Calu3 (cell line): ENCODE data around the gene MIF. TPM values are rescaled to one million over a fixed set of nuclear protein-coding genes. Genes with fewer than 3 reads are reported as not detected.

Experiments used
- BruUV-seq: library from RNA; stranded (reverse); fragments of 400-500 nt; replicated peaks from 2 replicates; lab custom pipeline; 2021; lab: Mats Ljungman, UMichigan
- CTCF ChIA-PET: fragments of 300-600 bp; sonication (Branson Sonifier 250); formaldehyde crosslinking; loops from one replicate; lab custom pipeline; 2022; ENCODE audit warnings: antibody characterized with exemption; lab: Charles Lee
- DNase-seq: peaks from one replicate; pipeline ENCODE4 v3.0.0; 2022
- H3K27ac Mint-ChIP-seq: one replicate; pipeline ENCODE4 v1.8.0; 2022; ENCODE audit warnings: mixed read lengths; ENCODE audit not compliant: unreplicated experiment
- H3K27me3 Mint-ChIP-seq: one replicate; pipeline ENCODE4 v1.8.0; 2022; ENCODE audit warnings: mixed read lengths; ENCODE audit not compliant: unreplicated experiment
- H3K36me3 Mint-ChIP-seq: one replicate; pipeline ENCODE4 v1.8.0; 2022; ENCODE audit warnings: mild to moderate bottlenecking, moderate library complexity, mixed read lengths; ENCODE audit not compliant: insufficient read depth, unreplicated experiment
- H3K4me1 Mint-ChIP-seq: one replicate; pipeline ENCODE4 v1.8.0; 2022; ENCODE audit warnings: mild to moderate bottlenecking, low read depth, mixed read lengths; ENCODE audit not compliant: unreplicated experiment
- H3K4me3 Mint-ChIP-seq: one replicate; pipeline ENCODE4 v1.8.0; 2022; ENCODE audit warnings: mild to moderate bottlenecking, low read depth, moderate library complexity, mixed read lengths; ENCODE audit not compliant: unreplicated experiment
- H3K9me3 Mint-ChIP-seq: one replicate; pipeline ENCODE4 v1.8.0; 2022; ENCODE audit warnings: low read depth, mixed read lengths; ENCODE audit not compliant: unreplicated experiment
- intact Hi-C: fragments of 100-400 bp; cut with micrococcal nuclease; formaldehyde crosslinking; loops from one replicate; pipeline ENCODE4 v1.10.0; 2022; ENCODE audit not compliant: unreplicated experiment
- total RNA-seq: library from RNA; stranded (reverse); gene quantifications from 2 replicates; pipeline ENCODE4 v1.2.3, GENCODE V29; 2022
- TF ChIP-seq, protein P1 (sequence below): fragments of 200-600 bp; IDR thresholded peaks from one replicate; pipeline ENCODE4 v1.8.0; 2022; ENCODE audit warnings: antibody characterized with exemption; ENCODE audit not compliant: unreplicated experiment

Gene MIF
- total RNA-seq, 1 experiment from 2014 or later: 679 TPM

GRCh38 chr22:23895599-23896144 is 1.5 kb downstream of the MIF start:
- intact Hi-C loops: no loop called here
- Mint-ChIP-seq H3K36me3 (peaks cover 66% of the 10 kb centered on the region), H3K9me3 (peaks cover 6% of the 10 kb centered on the region), H3K27ac (peak overlapping the region; percentile 98), H3K27me3 (no peaks in the 10 kb centered on the region), H3K4me3 (peak overlapping the region; percentile 92), H3K4me1 (peaks cover 24% of the 10 kb centered on the region)
- CTCF ChIA-PET: no interaction called here
- no peak for DNase-seq
- TF ChIP-seq, protein P1, sequence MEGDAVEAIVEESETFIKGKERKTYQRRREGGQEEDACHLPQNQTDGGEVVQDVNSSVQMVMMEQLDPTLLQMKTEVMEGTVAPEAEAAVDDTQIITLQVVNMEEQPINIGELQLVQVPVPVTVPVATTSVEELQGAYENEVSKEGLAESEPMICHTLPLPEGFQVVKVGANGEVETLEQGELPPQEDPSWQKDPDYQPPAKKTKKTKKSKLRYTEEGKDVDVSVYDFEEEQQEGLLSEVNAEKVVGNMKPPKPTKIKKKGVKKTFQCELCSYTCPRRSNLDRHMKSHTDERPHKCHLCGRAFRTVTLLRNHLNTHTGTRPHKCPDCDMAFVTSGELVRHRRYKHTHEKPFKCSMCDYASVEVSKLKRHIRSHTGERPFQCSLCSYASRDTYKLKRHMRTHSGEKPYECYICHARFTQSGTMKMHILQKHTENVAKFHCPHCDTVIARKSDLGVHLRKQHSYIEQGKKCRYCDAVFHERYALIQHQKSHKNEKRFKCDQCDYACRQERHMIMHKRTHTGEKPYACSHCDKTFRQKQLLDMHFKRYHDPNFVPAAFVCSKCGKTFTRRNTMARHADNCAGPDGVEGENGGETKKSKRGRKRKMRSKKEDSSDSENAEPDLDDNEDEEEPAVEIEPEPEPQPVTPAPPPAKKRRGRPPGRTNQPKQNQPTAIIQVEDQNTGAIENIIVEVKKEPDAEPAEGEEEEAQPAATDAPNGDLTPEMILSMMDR: peak; percentile 7
- no TSS peak for BruUV-seq

DNA sequence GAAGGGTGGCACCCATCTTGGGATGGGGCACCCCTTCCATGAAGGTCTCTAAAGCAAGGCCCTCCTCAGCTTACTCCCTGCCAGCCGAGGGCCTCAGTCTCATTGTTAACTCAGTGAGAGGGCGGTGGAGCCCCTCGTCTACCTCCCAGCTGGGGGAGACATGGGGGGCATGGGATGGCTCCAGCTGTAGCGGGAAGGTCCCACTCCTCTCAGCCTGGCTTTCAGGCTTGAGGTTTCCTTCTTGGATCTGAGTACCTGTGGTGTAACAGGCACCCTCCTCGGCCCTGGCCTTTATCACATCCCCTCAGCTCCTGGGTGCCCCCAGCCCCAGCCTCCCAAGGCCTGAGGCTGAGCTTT is 2.0 kb downstream of the MIF start:
- peaks cover 6% of the 10 kb centered on the region for H3K9me3 Mint-ChIP-seq
- no peaks in the 10 kb centered on the region for H3K27me3 Mint-ChIP-seq
- H3K36me3 Mint-ChIP-seq: peaks cover 64% of the 10 kb centered on the region
- no TSS peak for BruUV-seq
- CTCF ChIA-PET: no interaction called here
- peaks cover 24% of the 10 kb centered on the region for H3K4me1 Mint-ChIP-seq
- H3K27ac Mint-ChIP-seq: peak overlapping the region; percentile 50
- intact Hi-C loops: no loop called here
- peak overlapping the region; percentile 92 for H3K4me3 Mint-ChIP-seq
- DNase-seq: no peak
- TF ChIP-seq, protein P1: no peak

DNA sequence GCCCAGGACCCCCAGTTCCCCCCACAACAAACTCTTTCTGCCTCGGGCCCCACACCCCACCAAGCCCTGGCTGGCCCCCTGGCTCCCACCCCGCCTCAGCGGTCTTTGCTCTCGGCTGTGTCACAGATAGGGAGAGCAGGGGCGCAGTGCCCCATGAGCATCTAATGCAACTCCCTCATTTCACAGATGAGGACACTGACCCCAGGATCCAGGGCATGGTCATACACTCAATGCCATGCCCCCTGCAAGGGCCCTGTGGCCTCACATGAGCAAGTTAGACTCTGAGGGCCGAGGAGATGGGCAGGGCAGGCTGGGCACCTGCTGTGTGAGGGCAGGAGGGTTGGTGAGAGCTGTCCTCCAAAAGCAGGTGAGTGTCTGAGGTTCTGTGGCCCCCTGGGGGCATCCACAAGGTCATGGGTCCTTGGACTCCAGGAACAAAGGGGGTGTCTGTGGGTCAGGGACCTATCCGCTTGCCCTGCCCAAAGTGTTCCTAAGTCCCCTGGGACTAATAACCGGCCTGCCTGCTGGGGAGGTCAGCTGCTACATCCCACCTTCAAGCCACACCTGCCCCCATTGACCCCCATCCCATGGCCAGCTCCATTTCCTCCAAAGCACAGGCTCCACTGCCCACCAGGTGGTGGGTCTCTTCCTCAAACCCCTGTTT is 2.5 kb downstream of the MIF start:
- Mint-ChIP-seq H3K27ac (peak overlapping the region; percentile 50), H3K4me1 (peaks cover 24% of the 10 kb centered on the region), H3K27me3 (no peaks in the 10 kb centered on the region), H3K9me3 (peaks cover 6% of the 10 kb centered on the region), H3K4me3 (peak overlapping the region; percentile 92), H3K36me3 (peaks cover 64% of the 10 kb centered on the region)
- CTCF ChIA-PET: no interaction called here
- TF ChIP-seq, protein P1: no peak
- no peak for DNase-seq
- BruUV-seq: no TSS peak
- intact Hi-C loops: no loop called here

DNA sequence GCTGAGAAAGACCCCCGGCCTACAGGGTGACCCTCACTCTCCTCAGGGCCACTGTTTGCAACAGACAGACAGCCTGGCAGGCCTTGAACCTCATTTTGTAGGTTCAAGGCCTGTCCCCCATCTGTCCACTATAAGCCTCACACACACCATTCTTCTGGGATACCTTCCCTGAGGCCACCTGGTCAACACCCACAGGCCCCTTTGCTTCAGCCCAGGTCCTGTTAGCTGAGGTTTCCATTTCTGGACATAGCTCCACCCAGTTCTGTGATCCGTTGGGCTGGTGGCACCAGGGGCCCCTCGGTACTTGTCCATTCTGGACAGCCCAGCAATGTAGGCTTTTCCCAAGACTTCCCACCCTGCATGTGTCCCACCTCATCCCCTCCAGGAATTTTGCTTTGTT is 3.1 kb downstream of the MIF start:
- no TSS peak for BruUV-seq
- CTCF ChIA-PET: no interaction called here
- intact Hi-C loops: no loop called here
- Mint-ChIP-seq H3K27me3 (no peaks in the 10 kb centered on the region), H3K9me3 (peaks cover 6% of the 10 kb centered on the region), H3K4me1 (peaks cover 24% of the 10 kb centered on the region), H3K4me3 (peak overlapping the region; percentile 92), H3K36me3 (peaks cover 61% of the 10 kb centered on the region), H3K27ac (peak overlapping the region; percentile 50)
- DNase-seq: no peak
- TF ChIP-seq, protein P1: no peak
